Activated CD8-positive, alpha-beta memory T cell treated with anti-CD3 and anti-CD28 coated beads for 36 hours (primary cell): ENCODE data around the gene DMRTC1B. TPM values are rescaled to one million over a fixed set of nuclear protein-coding genes. Genes with fewer than 3 reads are reported as not detected.

ENCODE experiments used
- total RNA-seq, 2 experiments: library from RNA; stranded (reverse); gene quantifications; one replicate each; pipeline ENCODE4 v1.2.3, GENCODE V29; 2021

DMRTC1B gene
- total RNA-seq, 2 experiments from 2014 or later = not detected

Other genes with a start within 250 kb of the DMRTC1B start
- 10 to 100 TPM; 21.7 to 21.9 TPM for gene HDAC8, start 204.0 kb upstream of the DMRTC1B start, total RNA-seq
- 1 to 10 TPM; 6.1 to 6.6 TPM for gene PHKA1, start 62.6 kb upstream of the DMRTC1B start, total RNA-seq
- gene FAM236B, start 5.8 kb downstream of the DMRTC1B start, total RNA-seq = not detected
- not detected for gene FAM236D, start 31.3 kb downstream of the DMRTC1B start, total RNA-seq
- gene FAM236C, start 135.7 kb downstream of the DMRTC1B start, total RNA-seq = not detected
- not detected for gene FAM236A, start 161.3 kb downstream of the DMRTC1B start, total RNA-seq
- gene DMRTC1, start 166.9 kb downstream of the DMRTC1B start, total RNA-seq = not detected
- not detected for gene PABPC1L2B, start 226.0 kb downstream of the DMRTC1B start, total RNA-seq